GM10266 (cell line): ENCODE results near the gene KIF3C.

Experiments used
- DNase-seq: peaks from one replicate; pipeline ENCODE4 v3.0.0; 2012; ENCODE audit errors: extremely low spot score
- CTCF ChIP-seq: IDR thresholded peaks from 2 replicates; pipeline ENCODE4 v1.5.1; 2012; ENCODE audit warnings: mild to moderate bottlenecking, low read depth; ENCODE audit not compliant: control insufficient read depth, insufficient read depth; ENCODE audit errors: missing control alignments

The KIF3C gene

GRCh38 chr2:25895018-25895417 lies 87.3 kb downstream of the KIF3C start:
- no peak for TF ChIP-seq CTCF
- no peak for DNase-seq

GRCh38 chr2:25894135-25894830 lies 88.0 kb downstream of the KIF3C start:
- no peak for DNase-seq
- no peak for TF ChIP-seq CTCF

DNA sequence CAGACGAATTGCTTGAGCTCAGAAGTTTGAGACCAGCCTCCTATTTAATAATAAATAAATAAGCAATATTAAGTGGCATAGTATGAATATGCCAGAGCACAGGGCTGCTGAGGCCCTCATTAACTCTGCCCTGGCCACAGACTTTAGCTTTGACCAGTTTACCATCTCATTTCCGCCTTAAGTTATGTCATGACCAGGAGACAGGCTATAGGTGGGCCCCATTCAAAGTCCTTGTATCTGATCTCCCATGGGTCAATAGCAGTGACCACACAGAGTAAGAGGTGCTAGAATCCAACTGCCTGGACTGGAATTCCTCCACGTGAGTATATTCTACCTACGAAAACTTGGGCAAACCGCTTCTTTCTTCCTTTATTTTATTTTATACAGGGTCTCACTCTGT lies 90.6 kb downstream of the KIF3C start:
- DNase-seq = no peak
- no peak for TF ChIP-seq CTCF

DNA sequence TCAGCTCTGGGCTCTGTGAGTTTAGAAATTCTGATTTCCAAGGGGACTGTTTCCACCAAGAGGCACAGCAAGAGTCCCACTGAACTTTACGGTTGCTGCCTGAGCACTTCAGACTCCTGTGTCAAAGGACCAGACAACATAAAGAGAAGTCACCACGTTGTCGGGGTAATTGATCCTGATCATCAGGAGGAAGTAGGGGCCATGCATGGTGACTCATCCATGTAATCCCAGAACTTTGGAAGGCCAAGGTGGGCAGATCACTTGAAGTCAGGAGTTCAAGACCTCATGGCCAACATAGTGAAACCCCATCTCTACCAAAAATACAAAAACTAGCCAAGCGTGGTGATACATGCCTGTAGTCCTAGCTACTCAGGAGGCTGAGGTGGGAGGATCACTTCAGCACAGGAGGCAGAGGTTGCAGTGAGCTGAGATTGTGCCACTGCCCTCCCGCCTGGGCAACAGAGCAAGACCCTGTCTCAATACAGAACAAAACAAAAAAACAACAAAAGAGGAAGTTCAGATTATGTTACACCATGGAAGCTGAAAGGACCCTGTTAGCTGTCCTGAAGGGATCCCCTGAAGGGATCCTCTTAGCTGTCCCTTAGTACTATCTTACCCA lies 94.6 kb downstream of the KIF3C start:
- DNase-seq = no peak
- no peak for TF ChIP-seq CTCF

- no peak for DNase-seq
- no peak for TF ChIP-seq CTCF
These were observed 96.4 kb downstream of the KIF3C start for GRCh38 chr2:25885933-25886332.

- no peak for TF ChIP-seq CTCF
- no peak for DNase-seq
These were observed 100.5 kb downstream of the KIF3C start for GRCh38 chr2:25881764-25882163.

- DNase-seq = no peak
- TF ChIP-seq CTCF = no peak
These were observed 103.1 kb downstream of the KIF3C start for GRCh38 chr2:25879133-25879730.
